NCI-H460 (cell line): ENCODE data around the gene SOX1. TPM values are rescaled to one million over a fixed set of nuclear protein-coding genes. Genes with fewer than 3 reads are reported as not detected.

ENCODE experiments used
- small RNA-seq, 2 experiments: library from RNA; depleted of rRNA; stranded (forward); fragments of <200 nt; gene quantifications; one replicate each; pipeline ENCODE3, GENCODE V24; 2014
- total RNA-seq: library from RNA; depleted of rRNA; stranded (reverse); fragments of >200 nt; shearing (Covaris generic); gene quantifications from 2 replicates; pipeline ENCODE4 v1.2.3, GENCODE V29; 2014

The SOX1 gene
- total RNA-seq, 1 experiment from 2014 or later, result not detected

Small RNA genes lying within 50 kb of the gene (small RNA-seq; reads per million reads assigned to genes)
- gene RF00287, result 0.06 to 0.66 reads per million in 2 experiments
